PC-3 (cell line): Measurements from ENCODE around the gene VAPB. TPM values are rescaled to one million over a fixed set of nuclear protein-coding genes. Genes with fewer than 3 reads are reported as not detected.

Source experiments
- ATAC-seq: fragments of 200-7000 bp; cut with Tn5 transposase; 2 replicates; pipeline ENCODE4 v1.9.1; 2020; ENCODE audit warnings: mild to moderate bottlenecking, moderate library complexity
- BruUV-seq: library from RNA; stranded (reverse); fragments of 400-500 nt; replicated peaks from 2 replicates; lab custom pipeline; 2021; lab: Mats Ljungman, UMichigan
- CTCF ChIA-PET: fragments of 300-600 bp; sonication (Branson Sonifier 250); formaldehyde crosslinking; loops from one replicate; lab custom pipeline; 2022; ENCODE audit warnings: antibody characterized with exemption; lab: Charles Lee
- POLR2A ChIA-PET: fragments of 300-600 bp; sonication (Branson Sonifier 250); formaldehyde crosslinking; loops from one replicate; lab custom pipeline; 2022; ENCODE audit warnings: antibody characterized with exemption; ENCODE audit not compliant: unreplicated experiment; lab: Charles Lee
- DNase-seq: peaks from one replicate; pipeline ENCODE4 v3.0.0-alpha.2; 2015
- H2AFZ ChIP-seq: fragments of 300-600 bp; sonication (generic); 2 replicates; pipeline ENCODE4 v1.6.0; 2016; ENCODE audit warnings: antibody characterized with exemption, low read length
- H3F3A ChIP-seq: fragments of 300-600 bp; sonication (generic); one replicate; pipeline ENCODE4 v1.6.0; 2017; ENCODE audit warnings: antibody characterized with exemption, low read length, control low read depth, mild to moderate bottlenecking; ENCODE audit not compliant: unreplicated experiment
- H3K27ac ChIP-seq: fragments of 300-600 bp; sonication (generic); 2 replicates; pipeline ENCODE4 v1.5.1; 2016; ENCODE audit warnings: mild to moderate bottlenecking, low read length
- H3K27me3 ChIP-seq: fragments of 300-600 bp; sonication (generic); 2 replicates; pipeline ENCODE4 v1.6.1; 2016; ENCODE audit warnings: low read length, mixed read lengths
- H3K36me3 ChIP-seq: fragments of 300-600 bp; sonication (generic); 2 replicates; pipeline ENCODE4 v1.6.1; 2016; ENCODE audit warnings: low read depth, mixed run types, low read length, mixed read lengths
- H3K4me1 ChIP-seq: fragments of 300-600 bp; sonication (generic); 2 replicates; pipeline ENCODE4 v1.5.1; 2016; ENCODE audit warnings: low read length; ENCODE audit not compliant: insufficient read depth
- H3K4me2 ChIP-seq: fragments of 300-600 bp; sonication (generic); 2 replicates; pipeline ENCODE4 v1.6.0; 2016; ENCODE audit warnings: low read length
- H3K4me3 ChIP-seq: fragments of 300-600 bp; sonication (generic); 2 replicates; pipeline ENCODE4 v1.5.1; 2016; ENCODE audit warnings: mild to moderate bottlenecking, low read length, mixed read lengths
- H3K79me2 ChIP-seq: fragments of 300-600 bp; sonication (generic); 2 replicates; pipeline ENCODE4 v1.6.1; 2017; ENCODE audit warnings: low read length, mixed read lengths
- H3K9ac ChIP-seq: fragments of 300-600 bp; sonication (generic); 2 replicates; pipeline ENCODE4 v1.6.0; 2016; ENCODE audit warnings: mild to moderate bottlenecking, low read length
- H3K9me2 ChIP-seq: fragments of 300-600 bp; sonication (generic); replicated peaks from 2 replicates; pipeline ENCODE4 v1.6.1; 2016; ENCODE audit warnings: mixed run types, low read length, mixed read lengths
- H3K9me3 ChIP-seq: fragments of 300-600 bp; sonication (generic); 2 replicates; pipeline ENCODE4 v1.6.1; 2016; ENCODE audit warnings: low read length, mixed read lengths
- H4K20me1 ChIP-seq: fragments of 300-600 bp; sonication (generic); 2 replicates; pipeline ENCODE4 v1.6.1; 2016; ENCODE audit warnings: low read length, mixed read lengths
- EZH2 ChIP-seq: fragments of 300-600 bp; sonication (generic); IDR thresholded peaks from one replicate; pipeline ENCODE4 v1.6.1; 2017; ENCODE audit warnings: antibody characterized with exemption, mild to moderate bottlenecking, low read length; ENCODE audit not compliant: unreplicated experiment
- EZH2phosphoT487 ChIP-seq: fragments of 300-600 bp; sonication (generic); IDR thresholded peaks from 2 replicates; pipeline ENCODE4 v1.6.1; 2018; ENCODE audit warnings: mild to moderate bottlenecking, antibody characterized with exemption, low read length, borderline replicate concordance
- intact Hi-C: fragments of 100-400 bp; cut with micrococcal nuclease; formaldehyde crosslinking; loops from 2 replicates; pipeline ENCODE4 v1.9.0; 2023
- total RNA-seq: library from RNA; depleted of rRNA; stranded (reverse); fragments of >200 nt; gene quantifications from 2 replicates; pipeline ENCODE4 v1.2.3, GENCODE V29; 2014
- TF ChIP-seq, protein P1 (sequence below): fragments of 300-600 bp; sonication (generic); conservative IDR thresholded peaks from 2 replicates; pipeline ENCODE4 v1.5.1; 2017; ENCODE audit warnings: antibody characterized with exemption, low read depth, mild to moderate bottlenecking, low read length

VAPB gene
- total RNA-seq, 1 experiment from 2014 or later, result 16.5 TPM

DNA sequence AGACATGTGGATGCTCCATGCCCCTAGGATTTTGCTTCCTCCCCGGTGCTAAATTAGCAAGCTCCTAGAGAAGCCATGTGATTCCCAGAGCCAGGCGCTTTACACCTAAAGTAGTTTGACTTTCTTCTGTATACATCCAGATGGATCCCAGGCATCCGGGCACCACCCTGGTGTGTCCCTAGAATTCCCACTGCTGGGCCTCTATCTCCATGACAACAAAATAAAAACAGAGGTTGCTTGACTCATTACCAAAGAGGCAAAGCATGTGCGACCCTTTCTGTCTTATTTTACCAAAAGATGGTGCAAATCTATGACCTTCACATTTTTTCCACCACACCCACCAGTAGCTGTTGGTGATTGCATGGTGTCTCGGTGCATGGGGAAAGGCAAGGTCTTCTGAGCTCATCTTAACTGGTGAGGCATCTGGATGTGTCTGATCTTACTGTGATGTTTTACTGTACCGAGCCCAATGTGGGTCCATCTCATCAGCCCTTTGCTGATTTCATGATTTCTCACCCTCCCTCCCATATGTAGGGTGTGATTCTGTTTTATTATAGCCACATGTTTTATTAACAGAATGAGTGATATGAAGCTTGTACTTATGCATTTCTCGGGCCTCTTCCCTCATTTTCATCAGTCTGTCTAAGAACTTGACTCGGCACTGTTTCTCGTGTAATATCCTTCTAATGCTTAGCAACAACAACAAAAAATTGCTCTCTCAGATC lies 27.4 kb upstream of the VAPB start:
- peak; percentile 29 for DNase-seq
- intact Hi-C loops, result no loop called here
- H3K4me1 ChIP-seq, result peaks cover 8% of the 10 kb centered on the region
- CTCF ChIA-PET, result no interaction called here
- no peaks in the 10 kb centered on the region for H3K27me3 ChIP-seq
- H4K20me1 ChIP-seq, result 0 out of 2 replicates have a peak, but pooled peaks cover under 1% of the 10 kb centered on the region
- no peak for ATAC-seq
- H3K9me3 ChIP-seq, result no peaks in the 10 kb centered on the region
- H3K36me3 ChIP-seq, result peaks cover 56% of the 10 kb centered on the region
- H3K79me2 ChIP-seq, result no peaks in the 10 kb centered on the region
- no peaks in the 10 kb centered on the region for H3K9me2 ChIP-seq
- no peak overlapping the region for H2AFZ ChIP-seq
- POLR2A ChIA-PET, result no interaction called here
- BruUV-seq, result no TSS peak
- TF ChIP-seq EZH2, result no peak
- no peak for TF ChIP-seq EZH2phosphoT487
- TF ChIP-seq, protein P1, sequence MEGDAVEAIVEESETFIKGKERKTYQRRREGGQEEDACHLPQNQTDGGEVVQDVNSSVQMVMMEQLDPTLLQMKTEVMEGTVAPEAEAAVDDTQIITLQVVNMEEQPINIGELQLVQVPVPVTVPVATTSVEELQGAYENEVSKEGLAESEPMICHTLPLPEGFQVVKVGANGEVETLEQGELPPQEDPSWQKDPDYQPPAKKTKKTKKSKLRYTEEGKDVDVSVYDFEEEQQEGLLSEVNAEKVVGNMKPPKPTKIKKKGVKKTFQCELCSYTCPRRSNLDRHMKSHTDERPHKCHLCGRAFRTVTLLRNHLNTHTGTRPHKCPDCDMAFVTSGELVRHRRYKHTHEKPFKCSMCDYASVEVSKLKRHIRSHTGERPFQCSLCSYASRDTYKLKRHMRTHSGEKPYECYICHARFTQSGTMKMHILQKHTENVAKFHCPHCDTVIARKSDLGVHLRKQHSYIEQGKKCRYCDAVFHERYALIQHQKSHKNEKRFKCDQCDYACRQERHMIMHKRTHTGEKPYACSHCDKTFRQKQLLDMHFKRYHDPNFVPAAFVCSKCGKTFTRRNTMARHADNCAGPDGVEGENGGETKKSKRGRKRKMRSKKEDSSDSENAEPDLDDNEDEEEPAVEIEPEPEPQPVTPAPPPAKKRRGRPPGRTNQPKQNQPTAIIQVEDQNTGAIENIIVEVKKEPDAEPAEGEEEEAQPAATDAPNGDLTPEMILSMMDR, result no peak
- no peak overlapping the region for H3K9ac ChIP-seq
- H3K27ac ChIP-seq, result no peak overlapping the region
- H3K4me3 ChIP-seq, result no peak overlapping the region
- H3K4me2 ChIP-seq, result no peak overlapping the region
- H3F3A ChIP-seq, result no peaks in the 10 kb centered on the region

GRCh38 chr20:58362206-58362516 lies 26.9 kb upstream of the VAPB start:
- no peaks in the 10 kb centered on the region for H3K79me2 ChIP-seq
- no peaks in the 10 kb centered on the region for H3K9me3 ChIP-seq
- H3K4me3 ChIP-seq, result no peak overlapping the region
- intact Hi-C loops, result no loop called here
- H3K27me3 ChIP-seq, result no peaks in the 10 kb centered on the region
- no peak overlapping the region for H3K9ac ChIP-seq
- ATAC-seq, result no peak
- peaks cover 54% of the 10 kb centered on the region for H3K36me3 ChIP-seq
- ChIA-PET CTCF (no interaction called here), POLR2A (no interaction called here)
- no peak overlapping the region for H3K27ac ChIP-seq
- no peaks in the 10 kb centered on the region for H3F3A ChIP-seq
- H3K9me2 ChIP-seq, result no peaks in the 10 kb centered on the region
- peaks cover 8% of the 10 kb centered on the region for H3K4me1 ChIP-seq
- TF ChIP-seq, protein P1, result no peak
- TF ChIP-seq EZH2phosphoT487, result no peak
- no peak for TF ChIP-seq EZH2
- DNase-seq, result no peak
- no peak overlapping the region for H2AFZ ChIP-seq
- no TSS peak for BruUV-seq
- H3K4me2 ChIP-seq, result no peak overlapping the region
- H4K20me1 ChIP-seq, result 0 out of 2 replicates have a peak, but pooled peaks cover 4% of the 10 kb centered on the region

GRCh38 chr20:58362970-58363369 lies 26.1 kb upstream of the VAPB start:
- no peaks in the 10 kb centered on the region for H3K9me2 ChIP-seq
- no peak overlapping the region for H3K4me2 ChIP-seq
- no peaks in the 10 kb centered on the region for H3K9me3 ChIP-seq
- H3K4me1 ChIP-seq, result peaks cover 9% of the 10 kb centered on the region
- H3K4me3 ChIP-seq, result no peak overlapping the region
- H3K79me2 ChIP-seq, result no peaks in the 10 kb centered on the region
- BruUV-seq, result no TSS peak
- no peak overlapping the region for H3K27ac ChIP-seq
- TF ChIP-seq, protein P1, result no peak
- TF ChIP-seq EZH2phosphoT487, result no peak
- TF ChIP-seq EZH2, result no peak
- H3F3A ChIP-seq, result no peaks in the 10 kb centered on the region
- ChIA-PET CTCF (no interaction called here), POLR2A (no interaction called here)
- H3K36me3 ChIP-seq, result peaks cover 54% of the 10 kb centered on the region
- H3K27me3 ChIP-seq, result no peaks in the 10 kb centered on the region
- no peak for DNase-seq
- H4K20me1 ChIP-seq, result 0 out of 2 replicates have a peak, but pooled peaks cover 4% of the 10 kb centered on the region
- no peak for ATAC-seq
- H3K9ac ChIP-seq, result no peak overlapping the region
- no peak overlapping the region for H2AFZ ChIP-seq
- intact Hi-C loops, result no loop called here
